CD14-positive monocyte (primary cell): ENCODE measurements around the gene CACNA2D2. TPM values are rescaled to one million over a fixed set of nuclear protein-coding genes. Genes with fewer than 3 reads are reported as not detected.

ENCODE experiments used
- DNase-seq, 3 donors: peaks; one replicate each; pipeline ENCODE4 v3.0.0-alpha.2; 2011 to 2022
- H2AFZ ChIP-seq: 2 replicates; pipeline ENCODE4 v1.6.0; 2012; ENCODE audit warnings: mild to moderate bottlenecking, low read depth, low read length, inconsistent platforms; ENCODE audit not compliant: insufficient read depth, poor library complexity, severe bottlenecking
- H3K27ac ChIP-seq, 2 donors: 1 replicate in 1 of 2; 2 replicates in 1 of 2; pipeline ENCODE4 v1.5.1; 2012 to 2013; ENCODE audit warnings: low read length in 2 of 2, control low read depth in 1 of 2, inconsistent platforms in 1 of 2, low read depth in 1 of 2, mild to moderate bottlenecking in 1 of 2
- H3K27me3 ChIP-seq, 2 donors: one replicate each; pipeline versions ENCODE4 v1.6.0 to v1.6.1; 2011 to 2013; ENCODE audit warnings: low read length in 2 of 2; ENCODE audit not compliant: control insufficient read depth in 2 of 2, insufficient read depth in 2 of 2
- H3K36me3 ChIP-seq, 2 donors: replicated peaks in 1 of 2; 1 replicate in 1 of 2; 2 replicates in 1 of 2; pipeline versions ENCODE4 v1.5.1 to v1.6.1; 2012 to 2013; ENCODE audit warnings: low read length in 2 of 2, control low read depth in 1 of 2, inconsistent platforms in 1 of 2, mild to moderate bottlenecking in 1 of 2; ENCODE audit not compliant: insufficient read depth in 2 of 2, control insufficient read depth in 1 of 2
- H3K4me1 ChIP-seq, 2 donors: 1 replicate in 1 of 2; 2 replicates in 1 of 2; pipeline versions ENCODE4 v1.5.1 to v1.6.1; 2012 to 2013; ENCODE audit warnings: low read length in 2 of 2, control low read depth in 1 of 2, inconsistent platforms in 1 of 2, mild to moderate bottlenecking in 1 of 2, moderate library complexity in 1 of 2; ENCODE audit not compliant: insufficient read depth in 2 of 2, control insufficient read depth in 1 of 2
- H3K4me2 ChIP-seq: replicated peaks from 2 replicates; pipeline ENCODE3; 2012; ENCODE audit warnings: low read length, moderate library complexity, mild to moderate bottlenecking; ENCODE audit not compliant: poor library complexity, severe bottlenecking; ENCODE audit errors: extremely low read depth
- H3K4me3 ChIP-seq, 3 experiments: fragments of 200-600 bp in 1 of 3; sonication (generic) in 1 of 3; replicated peaks in 1 of 3; 1 replicate in 2 of 3; 2 replicates in 1 of 3; pipeline ENCODE4 v1.5.1; 2011 to 2013; ENCODE audit warnings: low read length in 3 of 3, mild to moderate bottlenecking in 3 of 3, control low read depth in 2 of 3, low read depth in 2 of 3, inconsistent platforms in 1 of 3, moderate library complexity in 1 of 3
- H3K79me2 ChIP-seq: 2 replicates; pipeline ENCODE4 v1.6.0; 2012; ENCODE audit warnings: mild to moderate bottlenecking, control low read depth, inconsistent platforms, low read length, moderate library complexity; ENCODE audit not compliant: insufficient read depth
- H3K9ac ChIP-seq: 2 replicates; pipeline ENCODE4 v1.6.0; 2017; ENCODE audit warnings: low read length, mild to moderate bottlenecking; ENCODE audit not compliant: insufficient read depth, poor library complexity, severe bottlenecking
- H3K9me3 ChIP-seq, 2 donors: replicated peaks in 1 of 2; 1 replicate in 1 of 2; 2 replicates in 1 of 2; pipeline versions ENCODE4 v1.5.1 to v1.6.1; 2012 to 2013; ENCODE audit warnings: low read length in 2 of 2, control low read depth in 1 of 2; ENCODE audit not compliant: control insufficient read depth in 1 of 2, insufficient read depth in 1 of 2
- H4K20me1 ChIP-seq: 2 replicates; pipeline ENCODE4 v1.6.0; 2012; ENCODE audit warnings: mild to moderate bottlenecking, low read length, control low read depth, moderate library complexity; ENCODE audit not compliant: insufficient read depth
- H3K27ac Mint-ChIP-seq, 7 donors: one replicate each; pipeline ENCODE4 v1.8.0; 2020; ENCODE audit warnings: mild to moderate bottlenecking in 7 of 7, mixed read lengths in 7 of 7, moderate library complexity in 6 of 7, inconsistent platforms in 2 of 7
- H3K27me3 Mint-ChIP-seq, 3 donors: one replicate each; pipeline ENCODE4 v1.8.0; 2021 to 2022; ENCODE audit warnings: low read depth in 3 of 3, mild to moderate bottlenecking in 3 of 3, mixed read lengths in 3 of 3, moderate library complexity in 3 of 3, inconsistent platforms in 1 of 3
- H3K36me3 Mint-ChIP-seq, 2 donors: one replicate each; pipeline ENCODE4 v1.8.0; 2020; ENCODE audit warnings: mixed read lengths in 2 of 2, inconsistent platforms in 1 of 2, mild to moderate bottlenecking in 1 of 2
- H3K4me1 Mint-ChIP-seq: one replicate; pipeline ENCODE4 v1.8.0; 2020; ENCODE audit warnings: mild to moderate bottlenecking, mixed read lengths
- H3K4me3 Mint-ChIP-seq, 2 donors: one replicate each; pipeline ENCODE4 v1.8.0; 2020; ENCODE audit warnings: mild to moderate bottlenecking in 2 of 2, mixed read lengths in 2 of 2, moderate library complexity in 1 of 2
- H3K9me3 Mint-ChIP-seq, 7 donors: one replicate each; pipeline ENCODE4 v1.8.0; 2020 to 2022; ENCODE audit warnings: mixed read lengths in 7 of 7, mild to moderate bottlenecking in 6 of 7, moderate library complexity in 6 of 7, inconsistent platforms in 2 of 7
- WGBS: methylation state at CpG from one replicate; pipeline ENCODE4 v1.1.5; 2013; ENCODE audit warnings: missing lambda C conversion rate; ENCODE audit not compliant: insufficient coverage; 5-methylcytosine and 5-hydroxymethylcytosine counted together
- intact Hi-C, 2 donors: fragments of 100-400 bp; cut with micrococcal nuclease; formaldehyde crosslinking; loops; one replicate each; pipeline versions ENCODE4 v1.15.0 to v1.15.1; 2023
- polyA plus RNA-seq, 3 donors: library from polyadenylated mRNA; depleted of rRNA in 1 of 3; unstranded in 2 of 3; stranded (reverse) in 1 of 3; fragments of 300-500 nt in 2 of 3; fragments of >200 nt in 1 of 3; fragmentation: Illumina TruSeq in 2 of 3; gene quantifications; 1 replicate in 2 of 3; 2 replicates in 1 of 3; pipeline ENCODE4 v1.2.3, GENCODE V29; 2012 to 2021
- TF ChIP-seq, protein P1 (sequence below): fragments of 200-600 bp; IDR thresholded peaks from one replicate; pipeline ENCODE4 v1.8.0; 2022; ENCODE audit warnings: antibody characterized with exemption, mild to moderate bottlenecking

The CACNA2D2 gene
- polyA plus RNA-seq, 3 donors, result 0.09 to 0.16 TPM; not detected in 1

GRCh38 chr3:50326182-50326541 is 177.3 kb downstream of the CACNA2D2 start:
- no peaks in the 10 kb centered on the region for H3K27me3 ChIP-seq
- intact Hi-C loops, result no loop called here
- Mint-ChIP-seq H3K4me3 (no peak overlapping the region), H3K27ac (peak overlapping the region in 6 of 7 donors; percentile 29 to 82 (median 68)), H3K27me3 (peaks cover 0 to 1% (median 0%) of the 10 kb centered on the region in 3 donors), H3K9me3 (no peaks in the 10 kb centered on the region), H3K36me3 (peaks cover 22 to 42% of the 10 kb centered on the region in 2 donors), H3K4me1 (peaks cover 60% of the 10 kb centered on the region)
- H3K4me2 ChIP-seq, result no peak overlapping the region
- peaks cover 20 to 26% of the 10 kb centered on the region in 2 donors for H3K36me3 ChIP-seq
- H3K9ac ChIP-seq, result no peak overlapping the region
- peak overlapping the region; percentile 26 to 56 for H3K27ac ChIP-seq
- WGBS, result 89% methylated on average over 3 of the region's 8 CpGs
- no peaks in the 10 kb centered on the region for H3K9me3 ChIP-seq
- H3K4me1 ChIP-seq, result peaks cover 63 to 76% of the 10 kb centered on the region in 2 donors
- DNase-seq, result no peak
- peaks cover 35% of the 10 kb centered on the region for H3K79me2 ChIP-seq
- TF ChIP-seq, protein P1, sequence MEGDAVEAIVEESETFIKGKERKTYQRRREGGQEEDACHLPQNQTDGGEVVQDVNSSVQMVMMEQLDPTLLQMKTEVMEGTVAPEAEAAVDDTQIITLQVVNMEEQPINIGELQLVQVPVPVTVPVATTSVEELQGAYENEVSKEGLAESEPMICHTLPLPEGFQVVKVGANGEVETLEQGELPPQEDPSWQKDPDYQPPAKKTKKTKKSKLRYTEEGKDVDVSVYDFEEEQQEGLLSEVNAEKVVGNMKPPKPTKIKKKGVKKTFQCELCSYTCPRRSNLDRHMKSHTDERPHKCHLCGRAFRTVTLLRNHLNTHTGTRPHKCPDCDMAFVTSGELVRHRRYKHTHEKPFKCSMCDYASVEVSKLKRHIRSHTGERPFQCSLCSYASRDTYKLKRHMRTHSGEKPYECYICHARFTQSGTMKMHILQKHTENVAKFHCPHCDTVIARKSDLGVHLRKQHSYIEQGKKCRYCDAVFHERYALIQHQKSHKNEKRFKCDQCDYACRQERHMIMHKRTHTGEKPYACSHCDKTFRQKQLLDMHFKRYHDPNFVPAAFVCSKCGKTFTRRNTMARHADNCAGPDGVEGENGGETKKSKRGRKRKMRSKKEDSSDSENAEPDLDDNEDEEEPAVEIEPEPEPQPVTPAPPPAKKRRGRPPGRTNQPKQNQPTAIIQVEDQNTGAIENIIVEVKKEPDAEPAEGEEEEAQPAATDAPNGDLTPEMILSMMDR, result no peak
- no peak overlapping the region for H3K4me3 ChIP-seq
- no peak overlapping the region for H2AFZ ChIP-seq
- peaks cover 39% of the 10 kb centered on the region for H4K20me1 ChIP-seq

DNA sequence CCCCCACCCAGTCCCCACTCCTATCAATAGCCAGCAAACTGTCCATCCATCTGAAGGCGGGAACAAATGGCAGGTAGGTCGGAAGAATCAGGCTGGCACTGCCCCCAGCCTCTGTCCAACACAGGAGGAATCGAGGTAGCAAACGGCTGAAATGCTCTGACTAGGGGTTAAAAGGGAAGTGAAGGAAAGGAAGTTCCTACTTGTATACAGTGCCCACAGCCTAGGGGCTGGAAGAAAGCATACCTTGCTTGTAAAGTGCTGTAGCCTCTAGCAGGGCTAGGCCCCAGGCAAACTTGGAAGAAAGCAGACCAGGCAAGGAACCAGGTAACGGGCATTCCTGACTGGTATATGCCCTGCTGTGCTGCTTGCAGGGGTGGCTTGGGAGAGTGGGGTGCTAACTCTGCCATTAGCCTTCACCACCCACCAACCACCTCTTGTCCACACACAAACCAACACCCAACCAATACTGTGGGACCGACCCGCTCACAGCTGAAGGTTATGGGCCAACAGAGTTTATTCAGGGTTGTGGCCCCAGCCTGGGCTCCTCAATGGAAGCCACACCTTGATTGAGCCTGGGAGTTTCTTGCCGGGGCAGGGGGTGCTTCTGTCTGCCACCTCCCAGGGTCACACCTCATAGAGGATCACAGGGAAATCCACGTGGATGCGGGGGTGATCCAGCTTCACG is 177.8 kb downstream of the CACNA2D2 start:
- Histone ChIP-seq H2AFZ (no peak overlapping the region), H3K9ac (no peak overlapping the region), H3K27me3 (no peaks in the 10 kb centered on the region), H3K79me2 (peaks cover 29% of the 10 kb centered on the region), H4K20me1 (peaks cover 34% of the 10 kb centered on the region), H3K27ac (peak overlapping the region; percentile 26 to 56), H3K4me3 (no peak overlapping the region), H3K4me1 (peaks cover 64 to 79% of the 10 kb centered on the region in 2 donors), H3K36me3 (peaks cover 14 to 21% of the 10 kb centered on the region in 2 donors), H3K9me3 (no peaks in the 10 kb centered on the region), H3K4me2 (peak overlapping the region; percentile 18)
- Mint-ChIP-seq H3K9me3 (no peaks in the 10 kb centered on the region), H3K36me3 (peaks cover 17 to 36% of the 10 kb centered on the region in 2 donors), H3K4me3 (no peak overlapping the region), H3K4me1 (peaks cover 61% of the 10 kb centered on the region), H3K27me3 (peaks cover 0 to 1% (median 1%) of the 10 kb centered on the region in 3 donors), H3K27ac (peak overlapping the region; percentile 7 to 85 (median 76))
- intact Hi-C loops, result loop anchor here in 1 of 2 donors (2.0 kb wide), 1 partner anchor 33 kb away; the partner anchor contains the start of gene IFRD2
- 86% methylated on average over 7 of the region's 11 CpGs for WGBS
- no peak for DNase-seq
- TF ChIP-seq, protein P1, result no peak
